Smooth muscle cell (in vitro differentiated cells): ENCODE results near the gene TCL1A. TPM values are rescaled to one million over a fixed set of nuclear protein-coding genes. Genes with fewer than 3 reads are reported as not detected.
A peak's percentile ranks its signal among the peaks of the same experiment; 100 is the strongest.

Source experiments
- DNase-seq: peaks from one replicate; lab custom pipeline; 2025; ENCODE audit not compliant: unreplicated experiment; lab: John Stamatoyannopoulos, UW
- H2AFZ ChIP-seq: fragments of 200-600 bp; sonication (generic); 2 replicates; pipeline ENCODE4 v1.6.0; 2016; ENCODE audit warnings: antibody characterized with exemption, low read depth, mild to moderate bottlenecking
- H3F3A ChIP-seq: fragments of 200-600 bp; sonication (generic); 2 replicates; pipeline ENCODE4 v1.6.0; 2017; ENCODE audit warnings: antibody characterized with exemption, low read depth
- H3K27ac ChIP-seq: fragments of 200-600 bp; sonication (generic); 2 replicates; pipeline ENCODE4 v1.5.1; 2016; ENCODE audit warnings: low read depth, mild to moderate bottlenecking
- H3K27me3 ChIP-seq: fragments of 200-600 bp; sonication (generic); 2 replicates; pipeline ENCODE4 v1.6.1; 2016; ENCODE audit warnings: low read depth, mild to moderate bottlenecking
- H3K36me3 ChIP-seq: fragments of 200-600 bp; sonication (generic); 2 replicates; pipeline ENCODE4 v1.5.1; 2016; ENCODE audit warnings: low read depth
- H3K4me1 ChIP-seq: fragments of 200-600 bp; sonication (generic); 2 replicates; pipeline ENCODE4 v1.5.1; 2016; ENCODE audit warnings: low read depth
- H3K4me2 ChIP-seq: fragments of 200-600 bp; sonication (generic); 2 replicates; pipeline ENCODE4 v1.6.0; 2016; ENCODE audit warnings: mild to moderate bottlenecking
- H3K4me3 ChIP-seq: fragments of 200-600 bp; sonication (generic); 2 replicates; pipeline ENCODE4 v1.5.1; 2016; ENCODE audit warnings: mild to moderate bottlenecking
- H3K79me2 ChIP-seq: fragments of 200-600 bp; sonication (generic); 2 replicates; pipeline ENCODE4 v1.6.0; 2016; ENCODE audit warnings: low read depth, mild to moderate bottlenecking
- H3K9ac ChIP-seq: fragments of 200-600 bp; sonication (generic); 2 replicates; pipeline ENCODE4 v1.6.0; 2016; ENCODE audit warnings: low read depth
- H3K9me3 ChIP-seq: fragments of 200-600 bp; sonication (generic); replicated peaks from 2 replicates; pipeline ENCODE4 v1.5.1; 2016; ENCODE audit warnings: low read depth
- H4K20me1 ChIP-seq: fragments of 200-600 bp; sonication (generic); 2 replicates; pipeline ENCODE4 v1.6.0; 2016; ENCODE audit warnings: low read depth
- CTCF ChIP-seq: fragments of 200-600 bp; sonication (generic); IDR thresholded peaks from 2 replicates; pipeline ENCODE4 v1.5.1; 2017; ENCODE audit warnings: borderline replicate concordance, mild to moderate bottlenecking, antibody characterized with exemption; ENCODE audit not compliant: insufficient read depth, poor library complexity, severe bottlenecking
- WGBS: methylation state at CpG from one replicate; pipeline ENCODE4 v1.1.7; 2016; ENCODE audit warnings: low lambda C conversion rate; 5-methylcytosine and 5-hydroxymethylcytosine counted together
- polyA plus RNA-seq: library from polyadenylated mRNA; unstranded; fragments of >200 nt; fragmentation: Nextera tagmentation; extraction: Ambion mirVana; gene quantifications from 2 replicates; pipeline ENCODE4 v1.2.1, GENCODE V29; 2016
- total RNA-seq: library from RNA; depleted of rRNA; stranded (reverse); fragments of >200 nt; gene quantifications from 2 replicates; pipeline ENCODE4 v1.2.3, GENCODE V29; 2014

Gene TCL1A
- total and polyA plus RNA-seq, 2 experiments from 2014 or later, result not detected

- Histone ChIP-seq H3K27me3 (no peaks in the 10 kb centered on the region), H3K4me1 (no peaks in the 10 kb centered on the region), H3F3A (no peaks in the 10 kb centered on the region), H3K27ac (no peak overlapping the region), H3K36me3 (no peaks in the 10 kb centered on the region), H3K4me2 (no peak overlapping the region), H3K9me3 (no peaks in the 10 kb centered on the region), H3K9ac (no peak overlapping the region), H3K79me2 (no peaks in the 10 kb centered on the region), H4K20me1 (no peaks in the 10 kb centered on the region), H3K4me3 (no peak overlapping the region), H2AFZ (no peak overlapping the region)
- no peak for DNase-seq
- no peak for TF ChIP-seq CTCF
- WGBS, result 44% methylated on average over 5 of the region's 5 CpGs
Measured at GRCh38 chr14:95689441-95689840, 24.5 kb downstream of the TCL1A start.

GRCh38 chr14:95686935-95687334, 27.0 kb downstream of the TCL1A start:
- Histone ChIP-seq H3K36me3 (no peaks in the 10 kb centered on the region), H3K4me1 (no peaks in the 10 kb centered on the region), H3K9me3 (no peaks in the 10 kb centered on the region), H3K9ac (no peak overlapping the region), H3K4me2 (no peak overlapping the region), H2AFZ (no peak overlapping the region), H4K20me1 (no peaks in the 10 kb centered on the region), H3K27ac (no peak overlapping the region), H3K27me3 (no peaks in the 10 kb centered on the region), H3F3A (no peaks in the 10 kb centered on the region), H3K4me3 (no peak overlapping the region), H3K79me2 (no peaks in the 10 kb centered on the region)
- TF ChIP-seq CTCF, result no peak
- 61% methylated on average over 2 of the region's 2 CpGs for WGBS
- DNase-seq, result no peak

GRCh38 chr14:95685978-95686922, 27.7 kb downstream of the TCL1A start, which contains the start of gene TCL1B:
Gene TCL1B (plus strand): TSS chr14:95686426. CDS start chr14:95686468, 42 bp downstream.
- Histone ChIP-seq H3K9ac (no peak within 1 kb of the TSS), H3F3A (no peaks in the 10 kb centered on the region), H3K4me2 (no peak within 1 kb of the TSS), H3K9me3 (no peaks in the 10 kb centered on the region), H4K20me1 (no peaks in the 10 kb centered on the region), H3K27me3 (no peaks in the 10 kb centered on the region), H3K4me1 (no peaks in the 10 kb centered on the region), H3K4me3 (no peak within 1 kb of the TSS), H3K36me3 (no peaks in the 10 kb centered on the region), H3K79me2 (no peaks in the 10 kb centered on the region), H3K27ac (no peak within 1 kb of the TSS), H2AFZ (no peak within 1 kb of the TSS)
- DNase-seq, result no peak
- WGBS, result 89% methylated on average over 27 of the region's 38 CpGs
- no peak for TF ChIP-seq CTCF

- WGBS, result 54% methylated on average over 4 of the region's 4 CpGs
- Histone ChIP-seq H3K79me2 (no peaks in the 10 kb centered on the region), H4K20me1 (no peaks in the 10 kb centered on the region), H3F3A (no peaks in the 10 kb centered on the region), H3K4me3 (no peak overlapping the region), H3K36me3 (no peaks in the 10 kb centered on the region), H3K27me3 (no peaks in the 10 kb centered on the region), H3K27ac (no peak overlapping the region), H3K4me1 (no peaks in the 10 kb centered on the region), H3K4me2 (no peak overlapping the region), H3K9me3 (no peaks in the 10 kb centered on the region), H3K9ac (no peak overlapping the region), H2AFZ (no peak overlapping the region)
- TF ChIP-seq CTCF, result peak; percentile 19
- DNase-seq, result no peak
Measured at GRCh38 chr14:95683793-95684192, 30.1 kb downstream of the TCL1A start.
